ENCODE data around the gene M6PR.
"Not testable (repeated sequence)": the region's sequence is repeated elsewhere in the genome, so short reads cannot be mapped to it uniquely, and the experiment has no call there.

M6PR gene

DNA sequence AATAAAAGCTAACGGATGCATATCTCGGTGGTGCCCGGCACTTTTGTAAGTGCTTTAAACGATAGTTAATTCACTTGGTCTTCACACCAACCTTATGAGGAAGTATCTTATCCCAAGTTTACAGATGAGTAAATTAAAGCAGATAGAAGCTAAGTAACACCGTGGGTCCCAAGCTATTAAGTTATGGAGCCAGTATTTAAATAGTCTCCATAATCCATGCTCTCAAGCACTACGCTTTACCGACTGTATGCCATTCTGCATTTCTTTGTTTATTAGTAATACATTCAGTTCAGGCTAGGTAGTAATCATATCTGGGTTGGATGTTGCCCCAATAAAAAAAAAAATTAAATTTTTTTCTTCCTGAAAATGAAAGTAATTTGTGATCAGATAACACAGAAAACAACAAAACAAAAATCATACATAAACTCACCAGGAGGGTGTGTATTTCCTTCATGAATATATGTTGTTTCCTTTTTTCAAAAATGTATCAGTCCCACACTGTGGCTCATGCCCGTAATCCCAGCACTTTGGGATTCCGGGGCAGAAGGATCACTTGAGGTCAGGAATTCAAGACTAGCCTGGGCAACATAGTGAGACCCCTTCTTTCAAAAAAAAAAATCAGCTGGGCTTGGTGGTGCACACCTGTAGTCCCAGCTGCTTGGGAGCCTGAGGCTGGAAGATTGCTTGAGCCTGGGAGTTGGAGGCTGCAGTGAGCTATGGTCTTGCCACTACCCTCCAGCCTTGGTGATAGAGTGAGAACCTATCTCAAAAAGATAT is 1.4 kb upstream of the M6PR start:
- DNase-seq (ENCODE audit: low read depth): no peak

DNA sequence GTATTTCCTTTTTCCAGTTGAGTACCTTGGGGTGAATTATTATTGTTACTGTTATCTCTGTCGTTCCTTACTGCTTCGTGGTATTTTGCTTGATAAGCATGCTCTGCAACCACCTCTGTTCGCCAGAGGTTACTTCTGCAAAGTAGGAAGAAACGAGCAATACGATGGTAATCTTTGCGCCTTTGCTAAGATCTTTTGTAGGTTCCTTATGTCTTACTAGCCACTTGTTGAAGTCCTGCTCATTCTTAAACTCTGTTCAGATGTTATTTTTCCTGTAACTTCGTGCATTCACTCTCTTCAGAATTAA is 729 bp upstream of the M6PR start:
- no peak for DNase-seq (ENCODE audit: low read depth)

DNA sequence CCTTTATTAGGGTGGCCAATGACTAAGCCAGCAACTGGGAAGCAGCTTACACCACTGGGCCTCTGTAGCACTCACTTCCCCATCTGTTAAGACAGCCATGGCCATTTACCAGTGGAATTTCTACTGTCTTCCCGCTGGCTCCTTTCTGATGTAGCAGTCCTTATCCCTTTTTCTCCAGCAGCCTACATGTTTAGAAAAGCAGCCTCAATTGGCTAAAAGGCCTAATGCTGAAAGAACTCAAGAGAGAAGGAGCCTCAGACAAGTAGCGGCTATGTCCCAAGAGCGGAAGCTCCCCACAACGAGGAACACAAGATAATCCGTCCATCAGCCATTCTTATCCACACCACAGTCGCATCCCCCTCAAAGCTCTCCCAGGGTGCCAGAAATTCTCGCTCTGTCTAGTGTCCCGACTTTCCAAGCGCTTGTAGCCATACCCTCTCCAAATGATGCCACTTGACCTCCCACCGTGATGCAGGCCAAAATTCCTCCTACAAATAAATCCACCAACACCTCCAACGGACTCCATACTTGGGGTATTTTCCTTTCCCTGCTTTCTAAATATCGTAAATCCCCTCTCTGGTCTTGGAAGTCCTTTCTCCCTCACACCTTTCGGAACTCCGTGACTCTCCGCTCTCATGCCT is 624 bp downstream of the M6PR start:
- DNase-seq (ENCODE audit: low read depth): peak; percentile 50

DNA sequence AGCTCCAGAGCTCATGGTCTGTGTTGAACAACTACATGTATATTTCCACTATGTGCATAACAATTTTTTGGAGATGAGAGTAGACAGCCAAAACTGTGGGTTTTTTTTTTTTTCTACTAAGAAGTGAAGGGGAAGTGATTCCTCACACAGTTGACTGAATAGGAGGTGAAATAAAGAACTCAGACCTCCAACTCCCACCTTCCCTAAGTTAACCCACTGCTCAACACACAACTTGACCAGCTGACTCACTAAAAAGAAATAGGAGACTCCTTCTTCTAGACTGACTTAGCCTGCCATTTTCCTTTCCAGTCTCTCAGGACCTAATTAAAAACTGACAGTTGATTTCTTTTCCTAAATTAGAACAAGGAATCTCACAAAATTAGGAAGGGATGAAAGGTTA is 1.7 kb downstream of the M6PR start:
- DNase-seq (ENCODE audit: low read depth): no peak

DNA sequence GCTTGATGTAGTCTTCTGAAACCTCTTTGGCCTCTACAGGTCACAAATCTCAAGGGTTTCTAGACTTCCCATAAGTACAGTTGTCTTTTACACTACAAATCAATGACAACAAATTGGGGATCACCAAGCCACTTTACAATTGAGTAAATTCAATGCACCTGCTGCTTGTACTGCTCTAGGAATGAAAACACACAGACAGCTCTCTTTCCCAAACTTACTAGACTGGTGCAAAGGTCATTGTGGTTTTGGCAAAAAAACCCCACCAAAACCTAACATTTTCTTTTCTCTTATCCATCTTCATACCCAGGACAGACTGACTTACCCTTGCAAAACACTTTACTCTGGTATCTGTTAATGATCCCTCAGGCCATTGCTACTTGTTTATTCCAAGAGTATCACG is 2.7 kb downstream of the M6PR start:
- no peak for DNase-seq (ENCODE audit: low read depth)

DNA sequence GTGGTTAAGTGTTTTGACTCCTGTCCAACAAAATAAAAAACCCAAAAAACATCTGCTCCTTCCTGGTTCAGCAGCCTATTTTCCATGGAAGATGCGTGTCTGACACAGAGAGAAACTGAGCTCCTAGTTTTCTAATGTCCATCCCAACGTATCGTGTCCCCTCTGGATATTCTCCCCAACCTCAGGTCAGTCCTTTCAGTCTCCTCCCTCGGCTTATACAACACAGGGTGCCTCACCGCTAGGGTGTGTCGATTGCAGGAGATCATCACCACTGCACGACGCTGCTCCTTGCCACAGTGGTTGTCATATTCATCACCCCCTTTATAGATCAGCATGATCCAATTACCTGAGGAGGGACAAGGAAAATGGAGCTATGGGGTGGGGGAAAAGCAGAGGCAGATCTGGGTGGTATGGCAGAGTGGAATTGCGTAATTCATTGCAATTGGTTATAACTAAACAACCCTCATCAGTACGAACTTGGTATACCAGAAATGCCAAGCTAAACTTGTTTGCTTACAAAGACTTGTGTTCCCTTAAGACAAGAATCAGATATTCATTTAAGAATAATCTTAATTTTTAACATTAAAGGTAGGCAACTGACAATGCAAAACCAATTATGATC is 5.8 kb downstream of the M6PR start:
- DNase-seq (ENCODE audit: low read depth): no peak

DNA sequence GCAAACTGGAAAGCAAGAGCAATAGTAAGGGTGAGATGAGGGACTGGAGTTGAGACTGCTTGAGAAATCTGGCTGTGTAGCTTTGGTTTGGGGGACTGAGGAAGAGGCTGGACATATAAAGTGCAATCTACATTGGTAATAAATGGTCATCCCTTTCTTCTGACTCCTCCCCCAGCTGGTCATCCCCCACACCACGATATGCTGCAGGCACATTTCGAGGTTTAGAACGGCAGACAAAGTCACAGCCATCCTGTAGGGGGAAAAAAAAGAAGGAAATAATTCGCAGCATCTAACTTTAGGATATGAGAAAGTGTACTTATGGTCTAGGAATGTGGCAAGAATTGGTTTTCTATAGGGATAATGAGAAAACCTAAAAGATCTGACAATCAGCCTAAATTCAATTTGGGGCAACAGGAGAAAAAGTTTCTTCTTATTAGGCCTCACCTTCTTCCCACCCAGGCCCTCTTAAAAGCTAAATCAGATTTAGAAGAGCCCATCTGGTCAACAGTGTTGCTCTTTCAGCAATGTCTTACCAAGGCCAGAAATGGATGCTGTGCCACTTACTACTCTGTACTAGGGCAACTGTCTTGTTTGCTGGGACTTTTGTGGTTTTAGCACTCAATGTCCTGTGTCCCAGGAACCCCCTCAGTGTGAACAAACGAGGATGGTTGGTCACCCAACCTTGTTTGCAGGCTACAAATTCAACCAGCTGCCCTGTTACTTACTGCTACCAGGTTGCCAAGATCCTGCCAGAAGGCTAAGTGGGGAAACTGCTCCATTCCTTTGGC is 7.6 kb downstream of the M6PR start:
- DNase-seq (ENCODE audit: low read depth): peak; percentile 11

DNA sequence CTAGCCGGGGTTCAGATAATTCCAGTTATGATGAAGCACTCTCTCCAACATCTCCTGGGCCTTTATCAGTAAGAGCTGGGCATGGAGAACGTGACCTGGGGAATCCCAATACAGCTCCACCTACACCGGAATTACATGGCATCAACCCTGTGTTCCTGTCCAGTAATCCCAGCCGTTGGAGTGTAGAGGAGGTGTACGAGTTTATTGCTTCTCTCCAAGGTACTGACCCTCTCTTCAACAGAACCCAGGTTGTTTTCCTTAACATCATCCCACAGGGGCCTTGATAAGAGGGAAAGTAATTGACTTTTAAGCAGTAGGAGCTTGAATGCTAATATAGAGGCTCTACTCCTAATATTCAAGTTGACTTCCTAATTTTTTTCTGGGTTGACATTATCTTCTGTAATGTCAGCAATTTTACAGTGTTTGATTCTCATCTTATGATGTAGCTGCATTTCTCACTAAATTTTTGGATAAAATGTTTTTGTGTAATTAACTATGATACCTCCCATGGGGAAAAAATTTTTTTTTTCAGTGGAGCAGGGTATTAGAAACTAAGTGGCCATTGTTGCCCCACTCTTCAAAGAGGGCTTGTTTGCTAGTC is 11.5 kb downstream of the M6PR start:
- DNase-seq (ENCODE audit: low read depth): not testable (repeated sequence)

DNA sequence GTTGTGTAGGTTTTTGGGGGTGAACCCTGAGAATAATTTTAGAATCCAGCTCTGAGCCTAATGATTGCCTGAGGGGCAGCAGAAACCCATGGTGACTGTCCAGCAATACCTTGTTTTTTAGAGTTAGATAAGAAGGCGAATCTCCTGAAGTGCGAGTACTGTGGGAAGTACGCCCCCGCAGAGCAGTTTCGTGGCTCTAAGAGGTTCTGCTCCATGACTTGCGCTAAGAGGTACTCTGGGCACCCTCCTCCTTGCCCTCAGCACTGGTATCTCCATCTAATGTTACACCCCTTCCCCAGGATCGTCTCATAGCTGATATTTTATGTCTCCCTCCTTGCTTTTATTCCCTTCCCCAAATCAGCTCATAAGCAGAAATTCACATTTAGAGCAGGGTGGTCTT is 12.7 kb downstream of the M6PR start:
- no peak for DNase-seq (ENCODE audit: low read depth)

DNA sequence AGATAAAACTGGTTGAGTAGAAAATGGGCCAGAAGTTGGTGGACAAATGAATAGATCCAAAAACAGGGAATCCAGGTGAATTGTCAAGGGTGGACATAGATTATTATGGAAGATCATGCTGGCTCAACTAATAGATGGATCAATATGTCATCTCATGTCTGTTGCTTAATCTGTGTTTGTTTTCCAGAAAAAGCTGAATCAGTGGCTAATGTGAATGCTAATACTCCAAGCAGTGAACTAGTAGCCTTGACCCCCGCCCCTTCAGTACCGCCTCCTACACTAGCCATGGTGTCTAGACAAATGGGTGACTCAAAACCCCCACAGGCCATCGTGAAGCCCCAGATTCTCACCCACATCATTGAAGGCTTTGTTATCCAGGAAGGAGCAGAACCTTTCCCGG is 15.4 kb downstream of the M6PR start:
- DNase-seq (ENCODE audit: low read depth): not testable (repeated sequence)

DNA sequence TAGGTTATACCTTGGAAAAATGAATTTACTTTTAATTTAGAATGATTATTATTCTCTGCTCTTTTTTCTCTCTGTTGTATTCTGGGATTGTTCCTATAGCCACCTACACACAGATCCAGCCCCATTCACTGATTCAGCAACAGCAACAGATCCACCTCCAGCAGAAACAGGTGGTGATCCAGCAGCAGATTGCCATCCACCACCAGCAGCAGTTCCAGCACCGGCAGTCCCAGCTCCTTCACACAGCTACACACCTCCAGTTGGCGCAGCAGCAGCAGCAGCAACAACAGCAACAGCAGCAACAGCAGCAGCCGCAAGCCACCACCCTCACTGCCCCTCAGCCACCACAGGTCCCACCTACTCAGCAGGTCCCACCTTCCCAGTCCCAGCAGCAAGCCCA is 17.0 kb downstream of the M6PR start:
- not testable (repeated sequence) for DNase-seq (ENCODE audit: low read depth)

DNA sequence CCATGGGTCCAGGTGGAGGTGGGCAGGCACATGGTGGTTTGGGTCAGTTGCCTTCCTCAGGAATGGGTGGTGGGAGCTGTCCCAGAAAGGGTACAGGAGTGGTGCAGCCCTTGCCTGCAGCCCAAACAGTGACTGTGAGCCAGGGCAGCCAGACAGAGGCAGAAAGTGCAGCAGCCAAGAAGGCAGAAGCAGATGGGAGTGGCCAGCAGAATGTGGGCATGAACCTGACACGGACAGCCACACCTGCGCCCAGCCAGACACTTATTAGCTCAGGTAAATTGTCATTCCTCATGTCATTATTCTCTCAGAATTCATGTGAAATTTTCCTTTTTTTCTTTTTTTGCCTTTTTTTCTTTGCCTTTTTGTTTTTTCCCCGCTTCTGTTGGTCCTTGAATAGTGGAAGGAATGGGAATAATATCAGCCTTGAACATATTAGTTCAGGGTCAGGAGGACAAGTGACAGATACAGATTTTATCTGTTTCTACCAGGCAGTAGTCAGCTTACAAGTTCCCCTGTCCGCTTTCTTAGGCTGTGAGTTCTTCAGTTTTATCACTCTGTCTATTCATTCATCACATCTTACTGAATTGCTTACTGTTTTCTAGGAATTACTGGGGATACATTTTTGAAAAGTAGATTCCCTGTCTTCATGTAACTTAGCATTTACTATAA is 18.7 kb downstream of the M6PR start:
- DNase-seq (ENCODE audit: low read depth): not testable (repeated sequence)

DNA sequence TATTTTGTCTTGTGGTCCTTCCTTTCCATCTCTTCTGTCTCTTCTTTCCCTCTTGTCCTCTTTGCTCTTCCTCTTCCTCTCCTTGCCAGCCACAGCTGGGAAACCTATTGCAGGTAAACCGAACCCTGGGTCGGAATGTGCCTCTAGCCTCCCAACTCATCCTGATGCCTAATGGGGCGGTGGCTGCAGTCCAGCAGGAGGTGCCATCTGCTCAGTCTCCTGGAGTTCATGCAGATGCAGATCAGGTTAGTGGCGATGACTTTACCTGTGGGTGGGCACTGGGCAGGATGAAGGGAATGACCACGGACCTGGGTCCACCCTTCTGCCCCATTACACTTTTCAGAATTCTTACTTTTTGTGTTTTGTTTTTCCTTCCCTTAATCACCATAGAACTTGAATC is 26.9 kb downstream of the M6PR start:
- DNase-seq (ENCODE audit: low read depth): no peak

DNA sequence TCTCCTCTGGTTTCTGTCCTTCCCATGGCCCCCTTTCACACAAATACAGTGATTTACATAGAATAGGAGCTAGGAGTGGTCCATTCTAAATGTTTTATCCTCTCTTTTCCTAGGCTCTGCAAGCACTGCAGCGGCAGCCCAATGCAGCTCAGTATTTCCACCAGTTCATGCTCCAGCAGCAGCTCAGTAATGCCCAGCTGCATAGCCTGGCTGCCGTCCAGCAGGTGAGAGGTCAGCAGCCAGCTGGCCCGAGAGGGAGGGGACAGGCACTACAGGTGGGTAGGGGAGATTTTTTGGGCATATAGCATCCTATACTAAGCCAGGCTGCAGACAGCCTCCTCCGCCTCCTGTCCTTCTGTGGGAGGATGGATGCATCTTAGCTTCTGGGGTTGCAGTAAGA is 29.8 kb downstream of the M6PR start:
- not testable (repeated sequence) for DNase-seq (ENCODE audit: low read depth)

DNA sequence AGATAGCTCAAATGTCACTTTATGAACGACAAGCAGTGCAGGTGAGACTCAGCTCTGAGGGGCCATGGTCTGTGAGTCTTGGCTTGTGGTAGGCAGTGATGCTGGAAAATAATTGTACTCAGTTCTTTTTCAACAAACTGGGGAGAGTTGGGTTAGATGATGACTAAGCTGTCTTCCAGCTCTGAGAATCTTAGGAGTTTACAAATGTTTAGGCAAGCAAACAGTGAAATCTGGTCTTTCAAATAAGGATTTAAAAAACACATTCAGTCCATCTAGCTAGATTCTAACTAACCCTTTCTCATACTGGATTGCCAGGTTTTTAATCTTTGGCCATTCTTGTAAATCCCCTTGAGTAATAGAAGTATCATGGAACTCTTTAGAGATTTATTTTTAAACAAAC is 31.7 kb downstream of the M6PR start:
- DNase-seq (ENCODE audit: low read depth): peak; percentile 7

DNA sequence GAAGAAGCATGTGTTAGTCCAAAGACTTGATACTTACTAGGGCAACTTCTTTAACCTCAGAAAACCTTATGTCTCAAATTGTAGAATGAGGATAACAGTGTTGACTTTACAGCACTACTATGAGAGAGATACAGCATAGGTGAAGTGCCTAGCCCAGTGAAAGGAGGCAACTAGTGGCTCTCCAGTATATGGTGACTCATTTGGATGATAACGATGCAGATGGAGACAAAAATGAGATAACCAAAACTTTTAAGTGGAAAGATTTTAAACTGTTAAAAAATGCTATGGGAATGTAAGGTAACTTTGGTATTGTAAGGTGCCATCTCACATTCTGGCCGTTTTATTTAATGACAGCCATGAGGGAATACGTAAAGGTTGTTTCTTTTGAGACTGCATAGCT is 32.4 kb downstream of the M6PR start:
- no peak for DNase-seq (ENCODE audit: low read depth)

DNA sequence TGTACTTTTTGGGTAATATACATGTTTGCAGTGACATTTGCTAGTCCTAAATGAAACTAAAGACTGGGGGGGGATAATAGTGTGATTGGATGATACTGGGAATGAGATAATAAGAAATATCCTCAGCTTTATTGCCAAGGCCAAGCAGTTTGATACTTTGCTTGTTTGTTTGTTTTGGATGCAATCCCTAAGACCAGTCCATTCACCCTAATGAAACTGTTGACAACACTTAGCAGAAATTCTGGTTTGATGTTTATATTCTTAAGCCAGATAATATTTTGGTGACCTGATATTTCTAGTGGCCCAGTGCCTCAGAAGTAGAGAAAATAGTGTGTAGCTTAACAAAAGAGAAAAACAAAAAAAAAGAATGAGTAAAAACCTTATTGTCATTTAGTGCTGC is 33.3 kb downstream of the M6PR start:
- peak; percentile 3 for DNase-seq (ENCODE audit: low read depth)

DNA sequence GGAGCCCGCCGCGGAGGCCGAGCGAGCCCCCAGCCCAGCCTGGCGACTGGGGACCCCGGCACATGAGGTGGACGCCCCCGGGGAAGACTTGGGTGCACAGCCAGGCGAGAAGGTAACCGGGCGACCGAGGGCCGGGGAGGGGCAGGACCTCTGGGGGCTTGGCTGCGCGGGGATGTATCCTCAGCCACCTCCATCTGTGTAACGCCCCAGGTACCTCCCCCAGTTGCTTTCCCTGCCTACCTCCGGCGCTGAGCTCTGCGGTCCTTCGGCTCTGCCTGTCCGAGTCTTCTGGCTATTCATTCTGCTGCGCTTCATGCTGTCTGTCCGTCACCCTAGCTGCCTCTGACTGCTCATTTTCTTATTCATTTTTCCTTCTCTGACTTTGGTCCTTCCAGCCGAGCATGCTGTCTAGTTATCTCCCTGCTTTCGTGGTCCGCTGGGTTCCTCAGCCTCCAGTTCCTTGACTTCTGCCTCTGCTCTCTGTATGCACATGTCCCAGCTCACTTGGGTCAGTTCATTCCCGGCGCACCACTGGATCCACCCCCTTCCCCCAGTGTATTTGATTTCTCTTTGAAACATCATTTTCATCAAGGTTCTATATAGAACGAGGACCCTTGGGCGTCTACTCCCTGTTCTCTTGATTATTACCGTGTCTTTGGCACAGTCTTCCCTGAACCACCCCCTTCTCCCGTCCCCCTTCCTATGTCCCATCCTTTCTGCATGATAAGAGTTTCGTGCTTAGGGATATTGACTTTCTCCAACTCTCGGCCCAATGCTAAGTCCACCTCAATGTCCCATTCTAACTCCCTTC is 34.5 kb downstream of the M6PR start:
- peak; percentile 56 for DNase-seq (ENCODE audit: low read depth)

DNA sequence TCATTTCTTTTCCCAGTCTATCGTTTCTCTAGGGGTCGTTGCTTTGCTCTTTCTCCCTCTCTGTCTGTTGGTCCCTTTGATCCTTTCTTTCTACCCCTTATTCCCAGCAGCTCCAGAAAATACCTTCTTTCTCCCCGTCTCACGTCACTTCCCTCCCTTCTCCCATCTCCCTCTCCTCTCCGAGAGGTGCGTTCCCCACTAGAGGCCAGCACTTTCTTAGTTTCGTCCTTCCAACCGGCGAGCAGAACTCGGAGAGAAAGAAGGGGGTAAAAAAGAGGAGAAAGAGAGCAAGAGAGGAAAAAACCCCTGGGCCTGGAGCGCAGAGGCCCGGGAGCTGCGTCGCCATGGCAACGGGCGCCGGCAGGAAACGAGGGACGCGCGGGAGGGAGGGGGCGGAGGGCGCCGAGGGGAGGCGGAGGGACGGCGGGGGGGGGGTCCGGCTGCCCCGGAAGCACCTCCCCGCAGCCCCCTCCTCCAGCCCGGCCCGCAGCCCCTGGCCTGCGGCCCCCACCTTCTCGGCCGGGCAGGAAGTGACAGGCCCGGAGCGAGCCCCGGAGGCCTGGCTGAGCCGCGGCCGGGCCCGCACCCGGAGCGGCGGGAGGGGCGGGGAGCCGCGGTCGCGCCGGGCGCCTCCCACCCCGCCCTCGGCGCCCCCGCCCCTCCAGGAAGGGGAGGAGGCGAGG is 35.3 kb downstream of the M6PR start, which contains the start of gene PHC1:
Gene PHC1 (plus strand): TSS at position 477 of the 683 bp plus-strand sequence. CDS start 3,169 bp downstream, outside the sequence.
- peak; percentile 82 for DNase-seq (ENCODE audit: low read depth)

DNA sequence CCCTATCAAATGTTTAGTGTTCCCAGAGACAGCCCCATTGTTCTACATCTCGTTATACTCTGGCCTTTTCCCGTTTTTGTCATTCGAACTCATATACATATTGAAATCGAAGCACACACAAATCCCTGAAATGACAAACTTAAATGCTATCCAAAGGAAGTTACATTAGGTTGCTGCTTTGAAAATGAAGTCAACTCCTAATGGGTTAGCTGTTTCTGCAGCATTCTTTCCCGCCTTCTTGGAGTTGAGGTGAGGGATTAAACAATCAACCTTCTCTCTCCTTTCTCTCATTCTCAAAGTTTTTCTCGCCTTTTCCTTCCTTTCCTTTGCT is 35.8 kb downstream of the M6PR start:
- no peak for DNase-seq (ENCODE audit: low read depth)
